DOHH2 (cell line): ENCODE data around the gene ERG.

Experiments
- H3F3A ChIP-seq: fragments of 200-600 bp; sonication (generic), shearing (Covaris generic); 2 replicates; pipeline ENCODE4 v1.6.0; 2016; ENCODE audit warnings: antibody characterized with exemption, mild to moderate bottlenecking; ENCODE audit not compliant: control insufficient read depth, insufficient read depth
- H3K27ac ChIP-seq: fragments of 200-600 bp; sonication (generic); 2 replicates; pipeline ENCODE4 v1.5.1; 2014; ENCODE audit warnings: low read depth, mild to moderate bottlenecking, low read length, moderate library complexity
- H3K27me3 ChIP-seq: fragments of 200-600 bp; sonication (generic); 2 replicates; pipeline ENCODE4 v1.6.1; 2014; ENCODE audit warnings: mild to moderate bottlenecking, low read length, mixed read lengths; ENCODE audit not compliant: control insufficient read depth
- H3K36me3 ChIP-seq: fragments of 200-600 bp; sonication (generic); 2 replicates; pipeline ENCODE4 v1.6.1; 2014; ENCODE audit warnings: mild to moderate bottlenecking, low read length, moderate library complexity, mixed read lengths; ENCODE audit not compliant: control insufficient read depth
- H3K4me1 ChIP-seq: fragments of 200-600 bp; sonication (generic); 2 replicates; pipeline ENCODE4 v1.6.1; 2014; ENCODE audit warnings: mild to moderate bottlenecking, low read length, mixed read lengths; ENCODE audit not compliant: control insufficient read depth
- H3K4me2 ChIP-seq: fragments of 200-600 bp; sonication (generic); 2 replicates; pipeline ENCODE4 v1.6.0; 2014; ENCODE audit warnings: mild to moderate bottlenecking, low read length, moderate library complexity
- H3K4me3 ChIP-seq: fragments of 200-600 bp; sonication (generic); 2 replicates; pipeline ENCODE4 v1.5.1; 2014; ENCODE audit warnings: mild to moderate bottlenecking, low read length, mixed read lengths
- H3K79me2 ChIP-seq: fragments of 200-600 bp; sonication (generic); 2 replicates; pipeline ENCODE4 v1.6.1; 2014; ENCODE audit warnings: mild to moderate bottlenecking, low read length, mixed read lengths; ENCODE audit not compliant: control insufficient read depth
- H3K9me2 ChIP-seq: fragments of 200-600 bp; sonication (generic); replicated peaks from 2 replicates; pipeline ENCODE4 v1.6.1; 2014; ENCODE audit warnings: mild to moderate bottlenecking, low read length, mixed read lengths; ENCODE audit not compliant: control insufficient read depth
- H3K9me3 ChIP-seq: fragments of 200-600 bp; sonication (generic); 2 replicates; pipeline ENCODE4 v1.6.1; 2014; ENCODE audit warnings: antibody characterized with exemption, low read length, mixed read lengths; ENCODE audit not compliant: control insufficient read depth, insufficient read depth
- H4K20me1 ChIP-seq: fragments of 200-600 bp; sonication (generic); 2 replicates; pipeline ENCODE4 v1.6.0; 2014; ENCODE audit warnings: low read depth, mild to moderate bottlenecking, antibody characterized with exemption, low read length, moderate library complexity; ENCODE audit not compliant: control insufficient read depth, insufficient read depth
- CTCF ChIP-seq: fragments of 200-600 bp; sonication (generic); IDR thresholded peaks from one replicate; pipeline ENCODE4 v1.5.1; 2014; ENCODE audit warnings: antibody characterized with exemption, mild to moderate bottlenecking, low read depth, low read length; ENCODE audit not compliant: poor library complexity, severe bottlenecking
- EZH2phosphoT487 ChIP-seq: fragments of 200-600 bp; sonication (generic); IDR thresholded peaks from 2 replicates; pipeline ENCODE4 v1.6.1; 2017; ENCODE audit warnings: borderline replicate concordance, mild to moderate bottlenecking, antibody characterized with exemption, low read length, moderate library complexity, mixed read lengths

The ERG gene

GRCh38 chr21:38486221-38486620, 12.1 kb downstream of the ERG start:
- Histone ChIP-seq H3K4me1 (no peaks in the 10 kb centered on the region), H3K79me2 (no peaks in the 10 kb centered on the region), H3K4me3 (no peak overlapping the region), H3K27me3 (0 out of 2 replicates have a peak, but pooled peaks cover 2% of the 10 kb centered on the region), H3K9me3 (no peaks in the 10 kb centered on the region), H3K4me2 (no peak overlapping the region), H3F3A (no peaks in the 10 kb centered on the region), H4K20me1 (no peaks in the 10 kb centered on the region), H3K9me2 (no peaks in the 10 kb centered on the region), H3K27ac (no peak overlapping the region), H3K36me3 (no peaks in the 10 kb centered on the region)
- TF ChIP-seq EZH2phosphoT487 (no peak), CTCF (no peak)

- Histone ChIP-seq H3K4me1 (no peaks in the 10 kb centered on the region), H3F3A (no peaks in the 10 kb centered on the region), H3K36me3 (no peaks in the 10 kb centered on the region), H4K20me1 (no peaks in the 10 kb centered on the region), H3K79me2 (no peaks in the 10 kb centered on the region), H3K4me2 (no peak overlapping the region), H3K9me2 (no peaks in the 10 kb centered on the region), H3K9me3 (no peaks in the 10 kb centered on the region), H3K27me3 (peaks cover 21% of the 10 kb centered on the region), H3K4me3 (no peak overlapping the region), H3K27ac (no peak overlapping the region)
- TF ChIP-seq EZH2phosphoT487: no peak
- no peak for TF ChIP-seq CTCF
Measured at GRCh38 chr21:38479641-38480525, 18.4 kb downstream of the ERG start.

- peaks cover 21% of the 10 kb centered on the region for H3K27me3 ChIP-seq
- H3F3A ChIP-seq: no peaks in the 10 kb centered on the region
- no peaks in the 10 kb centered on the region for H3K36me3 ChIP-seq
- H3K9me2 ChIP-seq: no peaks in the 10 kb centered on the region
- no peaks in the 10 kb centered on the region for H4K20me1 ChIP-seq
- H3K79me2 ChIP-seq: no peaks in the 10 kb centered on the region
- H3K4me3 ChIP-seq: no peak overlapping the region
- H3K27ac ChIP-seq: no peak overlapping the region
- TF ChIP-seq EZH2phosphoT487 (no peak), CTCF (no peak)
- H3K4me2 ChIP-seq: no peak overlapping the region
- no peaks in the 10 kb centered on the region for H3K4me1 ChIP-seq
- no peaks in the 10 kb centered on the region for H3K9me3 ChIP-seq
Measured at GRCh38 chr21:38478782-38479181, 19.5 kb downstream of the ERG start.
